H9 (cell line): ENCODE measurements around the gene LRIT1. TPM values are rescaled to one million over a fixed set of nuclear protein-coding genes. Genes with fewer than 3 reads are reported as not detected.

Experiments used
- DNase-seq: peaks from one replicate; pipeline ENCODE4 v3.0.0-alpha.2; 2017
- H2AFZ ChIP-seq: one replicate; pipeline ENCODE4 v1.6.1; 2013; ENCODE audit warnings: mild to moderate bottlenecking, low read length, control low read depth, moderate library complexity
- H2AK5ac ChIP-seq: 2 replicates; pipeline ENCODE4 v1.6.1; 2013; ENCODE audit warnings: low read length, control low read depth, mixed read lengths; ENCODE audit not compliant: insufficient read length
- H2BK120ac ChIP-seq: one replicate; pipeline ENCODE4 v1.6.1; 2013; ENCODE audit warnings: low read depth, mild to moderate bottlenecking, low read length, control low read depth, inconsistent platforms; ENCODE audit not compliant: poor library complexity, severe bottlenecking
- H2BK12ac ChIP-seq: 2 replicates; pipeline ENCODE4 v1.6.1; 2013; ENCODE audit warnings: low read length, control low read depth, mixed read lengths, low read depth; ENCODE audit not compliant: insufficient read length
- H2BK15ac ChIP-seq: 2 replicates; pipeline ENCODE4 v1.6.1; 2013; ENCODE audit warnings: low read depth, low read length, control low read depth
- H2BK20ac ChIP-seq: one replicate; pipeline ENCODE4 v1.6.1; 2013; ENCODE audit warnings: low read depth, mild to moderate bottlenecking, low read length, control low read depth, inconsistent platforms; ENCODE audit not compliant: poor library complexity, severe bottlenecking
- H2BK5ac ChIP-seq: 2 replicates; pipeline ENCODE4 v1.6.1; 2013; ENCODE audit warnings: low read length, control low read depth, mixed read lengths; ENCODE audit not compliant: insufficient read length
- H3K14ac ChIP-seq: 2 replicates; pipeline ENCODE4 v1.6.1; 2013; ENCODE audit warnings: low read length, control low read depth; ENCODE audit not compliant: insufficient read depth
- H3K18ac ChIP-seq: 2 replicates; pipeline ENCODE4 v1.6.1; 2013; ENCODE audit warnings: low read depth, mild to moderate bottlenecking, mixed read lengths, low read length, control low read depth; ENCODE audit not compliant: insufficient read length
- H3K23ac ChIP-seq: 2 replicates; pipeline ENCODE4 v1.6.1; 2013; ENCODE audit warnings: low read length, control low read depth, mixed read lengths, low read depth; ENCODE audit not compliant: insufficient read length
- H3K23me2 ChIP-seq: 2 replicates; pipeline ENCODE4 v1.6.1; 2013; ENCODE audit warnings: low read depth, mild to moderate bottlenecking, mixed read lengths, low read length, control low read depth; ENCODE audit not compliant: insufficient read length, poor library complexity, severe bottlenecking
- H3K27ac ChIP-seq: 2 replicates; pipeline ENCODE4 v1.5.1; 2013; ENCODE audit warnings: low read length, control low read depth, mixed read lengths, low read depth; ENCODE audit not compliant: insufficient read length
- H3K27me3 ChIP-seq: 2 replicates; pipeline ENCODE4 v1.6.1; 2013; ENCODE audit warnings: low read length, control low read depth, inconsistent platforms; ENCODE audit not compliant: insufficient read depth
- H3K4ac ChIP-seq: 2 replicates; pipeline ENCODE4 v1.6.1; 2013; ENCODE audit warnings: low read depth, mild to moderate bottlenecking, control low read depth, inconsistent platforms, low read length, moderate library complexity
- H3K4me1 ChIP-seq: 2 replicates; pipeline ENCODE4 v1.6.1; 2013; ENCODE audit warnings: low read length, control low read depth, inconsistent platforms; ENCODE audit not compliant: insufficient read depth
- H3K4me2 ChIP-seq: 2 replicates; pipeline ENCODE4 v1.6.1; 2013; ENCODE audit warnings: low read length, control low read depth, mixed read lengths; ENCODE audit not compliant: insufficient read length, insufficient read depth
- H3K56ac ChIP-seq: 2 replicates; pipeline ENCODE4 v1.6.1; 2013; ENCODE audit warnings: low read depth, mild to moderate bottlenecking, mixed read lengths, low read length, control low read depth; ENCODE audit not compliant: insufficient read length
- H3K79me1 ChIP-seq: 2 replicates; pipeline ENCODE4 v1.6.1; 2013; ENCODE audit warnings: low read depth, mild to moderate bottlenecking, moderate library complexity, low read length, control low read depth, inconsistent platforms; ENCODE audit not compliant: insufficient read depth, poor library complexity, severe bottlenecking
- H3K79me2 ChIP-seq: 2 replicates; pipeline ENCODE4 v1.6.1; 2013; ENCODE audit warnings: low read length, control low read depth, inconsistent platforms; ENCODE audit not compliant: insufficient read depth
- H3K9ac ChIP-seq: 2 replicates; pipeline ENCODE4 v1.6.1; 2013; ENCODE audit warnings: low read length, control low read depth, mixed read lengths; ENCODE audit not compliant: insufficient read length; ENCODE audit errors: extremely low read depth
- H3K9me3 ChIP-seq: one replicate; pipeline ENCODE4 v1.6.1; 2013; ENCODE audit warnings: low read depth, low read length, inconsistent platforms; ENCODE audit not compliant: control insufficient read depth
- H3T11ph ChIP-seq: one replicate; pipeline ENCODE4 v1.6.1; 2013; ENCODE audit warnings: mild to moderate bottlenecking, low read length, control low read depth, inconsistent platforms
- H4K20me1 ChIP-seq: one replicate; pipeline ENCODE4 v1.6.1; 2013; ENCODE audit not compliant: control insufficient read depth, insufficient read length, insufficient read depth
- H4K5ac ChIP-seq: 2 replicates; pipeline ENCODE4 v1.6.1; 2013; ENCODE audit warnings: low read depth, mild to moderate bottlenecking, mixed read lengths, low read length, control low read depth; ENCODE audit not compliant: insufficient read length
- H4K8ac ChIP-seq: replicated peaks from 2 replicates; pipeline ENCODE4 v1.6.1; 2013; ENCODE audit warnings: low read length, control low read depth, mixed read lengths, low read depth; ENCODE audit not compliant: insufficient read length
- H4K91ac ChIP-seq: 2 replicates; pipeline ENCODE4 v1.6.1; 2013; ENCODE audit warnings: low read depth, mild to moderate bottlenecking, moderate library complexity, mixed read lengths, low read length, control low read depth; ENCODE audit not compliant: insufficient read length
- H3K27ac Mint-ChIP-seq, 3 experiments: 2 replicates in 2 of 3; 3 replicates in 1 of 3; pipeline ENCODE4 v1.8.0; 2020 to 2021; ENCODE audit warnings: mixed read lengths in 3 of 3, mild to moderate bottlenecking in 1 of 3, moderate library complexity in 1 of 3
- H3K27me3 Mint-ChIP-seq: 2 replicates; pipeline ENCODE4 v1.8.0; 2021; ENCODE audit warnings: low read depth, mild to moderate bottlenecking, moderate library complexity, mixed read lengths
- H3K36me3 Mint-ChIP-seq, 3 experiments: 2 replicates in 2 of 3; 3 replicates in 1 of 3; pipeline ENCODE4 v1.8.0; 2020 to 2021; ENCODE audit warnings: low read depth in 3 of 3, mixed read lengths in 3 of 3; ENCODE audit not compliant: insufficient read depth in 1 of 3
- H3K4me1 Mint-ChIP-seq, 2 experiments: 2 replicates each; pipeline ENCODE4 v1.8.0; 2020; ENCODE audit warnings: mixed read lengths in 2 of 2
- H3K4me3 Mint-ChIP-seq, 2 experiments: 2 replicates in 1 of 2; 3 replicates in 1 of 2; pipeline ENCODE4 v1.8.0; 2020 to 2021; ENCODE audit warnings: mild to moderate bottlenecking in 2 of 2, mixed read lengths in 2 of 2, moderate library complexity in 1 of 2
- H3K9me3 Mint-ChIP-seq, 2 experiments: 2 replicates in 1 of 2; 3 replicates in 1 of 2; pipeline ENCODE4 v1.8.0; 2020; ENCODE audit warnings: mild to moderate bottlenecking in 2 of 2, mixed read lengths in 2 of 2, moderate library complexity in 1 of 2
- CTCF ChIP-seq: fragments of 200-600 bp; sonication (generic); conservative IDR thresholded peaks from 3 replicates; pipeline ENCODE4 v1.8.0; 2021; ENCODE audit warnings: antibody characterized with exemption, mild to moderate bottlenecking
- WGBS: extraction: QIAGEN DNeasy Blood & Tissue Kit; methylation state at CpG from one replicate; pipeline ENCODE4 v1.1.7; 2013; ENCODE audit warnings: missing lambda C conversion rate, low lambda C conversion rate, mixed read lengths; ENCODE audit not compliant: insufficient read length; ENCODE audit errors: extremely low coverage; 5-methylcytosine and 5-hydroxymethylcytosine counted together
- total RNA-seq: library from RNA; stranded (reverse); gene quantifications from 2 replicates; pipeline ENCODE4 v1.2.1, GENCODE V29; 2021

LRIT1 gene
- total RNA-seq, 1 experiment from 2014 or later, result not detected

DNA sequence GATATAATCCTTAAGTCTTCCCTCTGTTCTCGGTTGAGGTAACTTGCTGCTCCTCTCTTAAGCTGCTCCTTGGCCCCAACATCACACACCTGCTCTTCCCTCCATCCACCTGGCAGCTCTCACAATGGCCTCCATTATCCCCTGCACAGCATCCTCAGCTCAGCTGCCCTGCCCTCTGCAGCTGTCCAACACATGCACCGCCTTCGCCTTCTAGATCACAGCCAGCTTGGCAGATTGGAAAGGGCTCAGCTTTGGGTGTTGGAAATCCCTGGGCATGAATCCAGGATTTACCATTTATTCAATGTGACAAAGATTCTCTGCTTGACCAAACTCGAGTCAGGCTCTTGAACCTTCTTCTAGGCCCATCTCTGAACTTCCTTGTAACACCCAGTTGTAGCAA lies 24.1 kb upstream of the LRIT1 start:
- Histone ChIP-seq H4K91ac (no peak overlapping the region), H3K23ac (no peak overlapping the region), H4K5ac (no peak overlapping the region), H3K4ac (no peak overlapping the region), H2BK5ac (no peak overlapping the region), H3K56ac (no peak overlapping the region), H3T11ph (no peak overlapping the region), H3K4me1 (no peaks in the 10 kb centered on the region; the same call in 1 of the 2 replicates), H3K79me2 (no peaks in the 10 kb centered on the region), H3K4me2 (no peak overlapping the region), H2BK12ac (no peak overlapping the region), H3K79me1 (no peaks in the 10 kb centered on the region), H2BK15ac (no peak overlapping the region), H3K9ac (no peak overlapping the region), H3K9me3 (no peaks in the 10 kb centered on the region), H3K27ac (no peak overlapping the region), H3K27me3 (no peaks in the 10 kb centered on the region), H4K8ac (no peak overlapping the region), H4K20me1 (no peaks in the 10 kb centered on the region), H2BK120ac (no peak overlapping the region), H2AFZ (no peak overlapping the region), H2AK5ac (no peak overlapping the region), H2BK20ac (no peak overlapping the region), H3K14ac (no peak overlapping the region), H3K18ac (no peak overlapping the region), H3K23me2 (no peaks in the 10 kb centered on the region)
- Mint-ChIP-seq H3K27ac (no peak overlapping the region), H3K36me3 (no peaks in the 10 kb centered on the region; a peak in 1 of 7 replicates), H3K9me3 (no peaks in the 10 kb centered on the region), H3K27me3 (peaks cover 4% of the 10 kb centered on the region), H3K4me1 (peaks cover 17 to 19% of the 10 kb centered on the region in 2 experiments), H3K4me3 (peak overlapping the region in 1 of 2 experiments; percentile 3; a peak in 1 of 5 replicates)
- WGBS, result no CpG with 5 or more reads among the region's 4 CpGs
- DNase-seq, result no peak
- TF ChIP-seq CTCF, result no peak
